AG09309 (cell line): ENCODE results near the gene DELE1.
"Not testable (repeated sequence)": the region's sequence is repeated elsewhere in the genome, so short reads cannot be mapped to it uniquely, and the experiment has no call there.

ENCODE experiments used
- DNase-seq: peaks from one replicate; pipeline ENCODE4 v3.0.0-alpha.2; 2010; ENCODE audit warnings: low read depth
- H3K4me3 ChIP-seq: 2 replicates; pipeline ENCODE4 v1.5.1; 2011; ENCODE audit warnings: mild to moderate bottlenecking, low read depth, low read length, moderate library complexity; ENCODE audit not compliant: control insufficient read depth
- CTCF ChIP-seq: IDR thresholded peaks from 2 replicates; pipeline ENCODE4 v1.5.1; 2011; ENCODE audit warnings: mild to moderate bottlenecking, low read depth, low read length, inconsistent platforms; ENCODE audit not compliant: insufficient read depth, control insufficient read depth; ENCODE audit errors: missing control alignments

Gene DELE1

DNA sequence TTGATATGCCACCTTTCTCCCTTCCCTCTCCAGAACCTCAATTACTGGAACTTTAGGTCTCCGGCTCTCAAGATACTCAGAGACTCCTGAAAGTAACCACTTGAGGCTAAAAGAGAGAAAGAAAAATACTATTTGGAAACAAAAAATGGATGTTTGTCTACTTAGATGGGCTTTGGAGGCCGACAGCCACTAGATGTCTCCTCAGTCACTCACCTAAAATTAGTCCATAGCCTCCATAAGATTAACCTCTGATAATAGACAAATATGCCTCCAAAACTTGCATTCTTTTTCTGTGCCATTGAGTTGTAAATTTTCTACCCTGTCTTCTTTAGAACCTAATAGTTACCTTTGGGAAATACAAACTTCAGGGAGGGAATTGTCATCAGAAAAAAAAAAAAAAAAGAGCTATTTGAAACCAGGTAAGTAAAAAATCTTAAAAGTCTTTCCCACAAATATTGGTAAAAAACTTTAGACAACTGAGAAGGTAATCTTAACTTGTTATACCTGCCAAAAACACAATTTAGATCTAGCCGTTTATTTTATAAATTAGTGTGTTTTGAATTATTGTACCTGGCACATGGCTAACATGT is 34.3 kb upstream of the DELE1 start:
- DNase-seq = no peak
- no peak overlapping the region for H3K4me3 ChIP-seq
- peak; percentile 55 for TF ChIP-seq CTCF

DNA sequence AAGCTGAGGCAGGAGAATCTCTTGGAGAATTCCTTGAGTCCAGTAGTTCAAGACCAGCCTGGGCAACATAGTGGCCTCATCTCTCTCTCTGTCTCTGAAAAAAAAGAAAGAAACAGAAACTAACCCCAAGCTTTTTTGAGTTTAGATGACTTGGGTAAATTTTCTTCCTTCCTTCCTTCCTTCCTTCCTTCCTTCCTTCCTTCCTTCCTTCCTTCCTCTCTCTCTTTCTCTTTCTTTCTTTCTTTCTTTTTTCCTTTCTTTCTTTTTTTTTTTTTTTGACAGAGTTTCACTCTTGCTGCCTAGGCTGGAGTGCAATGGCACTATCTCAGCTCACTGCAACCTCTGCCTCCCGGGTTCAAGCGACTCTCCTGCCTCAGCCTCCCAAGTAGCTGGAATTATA is 33.2 kb upstream of the DELE1 start:
- not testable (repeated sequence) for DNase-seq, H3K4me3 ChIP-seq

DNA sequence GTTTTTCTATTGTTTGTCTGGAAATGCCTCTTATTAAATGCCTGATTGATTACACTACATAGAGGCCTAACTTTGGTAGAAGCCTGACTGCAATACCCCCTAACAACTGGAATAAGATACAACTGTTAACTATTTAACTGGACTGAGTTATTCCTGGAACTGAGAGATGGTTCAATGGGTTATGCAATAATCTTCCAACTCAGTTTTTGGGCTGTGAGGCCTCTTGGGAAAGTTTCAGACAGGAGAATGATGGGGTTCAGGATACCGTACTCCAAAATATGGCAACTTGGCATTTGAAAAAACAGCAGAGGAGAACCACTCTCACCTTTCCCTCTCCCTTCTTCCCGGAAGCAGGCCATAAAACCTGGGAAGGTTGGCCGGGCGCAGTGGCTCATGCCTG is 26.2 kb upstream of the DELE1 start:
- DNase-seq = no peak

GRCh38 chr5:141898448-141899049 is 25.1 kb upstream of the DELE1 start:
- TF ChIP-seq CTCF = no peak
- no peak overlapping the region for H3K4me3 ChIP-seq
- DNase-seq = no peak

More for the DNA sequence above, 26.2 kb upstream of the DELE1 start:
- no peak for TF ChIP-seq CTCF
- no peak overlapping the region for H3K4me3 ChIP-seq

DNA sequence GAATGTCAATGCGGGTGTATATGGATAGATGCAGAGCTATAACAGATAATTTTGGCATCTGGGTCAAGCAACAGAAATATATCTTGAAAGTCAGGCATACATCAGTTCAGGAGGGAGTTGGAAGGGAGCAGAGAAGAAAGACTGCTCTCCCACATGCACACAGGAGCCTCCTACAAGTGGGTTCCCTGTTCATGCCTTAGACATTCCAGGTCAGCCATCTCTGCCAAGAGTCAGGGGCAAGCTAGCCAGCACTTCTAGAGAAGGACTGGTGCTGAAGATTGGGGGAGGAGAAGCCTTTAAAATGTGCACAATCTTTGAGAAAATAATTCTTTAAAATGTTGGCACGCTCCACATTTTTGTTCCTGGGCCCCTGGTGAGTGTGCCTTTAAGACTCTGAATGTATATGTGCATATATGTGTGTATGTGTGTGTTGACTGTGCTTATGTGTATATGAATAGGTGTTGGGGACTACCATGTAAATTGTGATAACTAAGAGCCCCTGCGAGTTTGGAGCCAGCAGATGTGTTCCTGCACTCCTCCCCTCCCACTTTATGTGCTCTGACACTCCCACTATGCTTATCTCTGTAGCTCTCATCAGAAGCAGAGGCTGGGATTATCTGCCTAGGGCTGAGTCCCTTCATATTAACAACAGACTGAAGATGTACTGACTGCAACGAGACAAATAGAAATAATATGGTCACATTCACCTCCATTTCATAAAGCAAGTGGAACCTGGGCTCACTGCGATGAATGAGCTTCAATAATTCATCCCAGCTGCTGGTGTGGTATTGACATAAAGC is 21.5 kb upstream of the DELE1 start:
- no peak for TF ChIP-seq CTCF
- no peak overlapping the region for H3K4me3 ChIP-seq
- no peak for DNase-seq

GRCh38 chr5:141903261-141903660 is 20.4 kb upstream of the DELE1 start:
- no peak for DNase-seq
- no peak for TF ChIP-seq CTCF
- no peak overlapping the region for H3K4me3 ChIP-seq

DNA sequence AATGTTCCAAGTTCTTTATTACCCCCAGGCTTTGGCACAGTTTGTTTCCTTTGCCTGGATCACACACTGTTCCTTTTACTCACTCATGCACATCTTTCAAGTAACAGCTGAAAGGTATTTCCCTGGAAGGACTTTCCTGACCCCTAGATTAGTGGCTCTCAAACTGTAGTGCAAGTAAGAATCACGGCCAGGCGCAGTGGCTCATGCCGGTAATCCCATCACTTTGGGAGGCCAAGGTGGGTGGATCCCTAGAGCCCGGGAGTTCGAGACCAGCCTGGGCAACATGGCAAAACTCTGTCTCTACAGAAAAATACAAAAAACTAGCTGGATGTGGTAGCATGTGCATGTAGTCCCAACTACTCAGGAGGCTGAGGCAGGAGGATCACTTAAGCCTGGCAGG is 19.1 kb upstream of the DELE1 start:
- DNase-seq = no peak
- no peak overlapping the region for H3K4me3 ChIP-seq
- no peak for TF ChIP-seq CTCF
